Measurements from ENCODE around the gene USP1. TPM values are rescaled to one million over a fixed set of nuclear protein-coding genes. Genes with fewer than 3 reads are reported as not detected.

USP1 gene
- total and polyA plus RNA-seq, 10 of the 15 experiments (the other 5 are each of a cell fraction or from before 2014, with no cell fraction given) = 25.6 to 77.9 (median 48.1) TPM

DNA sequence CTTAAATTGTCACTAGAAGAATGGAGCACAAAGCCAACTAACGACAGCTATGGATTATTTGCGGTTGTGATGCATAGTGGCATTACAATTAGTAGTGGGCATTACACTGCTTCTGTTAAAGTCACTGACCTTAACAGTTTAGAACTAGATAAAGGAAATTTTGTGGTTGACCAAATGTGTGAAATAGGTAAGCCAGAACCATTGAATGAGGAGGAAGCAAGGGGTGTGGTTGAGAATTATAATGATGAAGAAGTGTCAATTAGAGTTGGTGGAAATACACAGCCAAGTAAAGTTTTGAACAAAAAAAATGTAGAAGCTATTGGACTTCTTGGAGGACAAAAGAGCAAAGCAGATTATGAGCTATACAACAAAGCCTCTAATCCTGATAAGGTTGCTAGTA is 13.5 kb downstream of the USP1 start (continued):
- TF ChIP-seq, protein P1, sequence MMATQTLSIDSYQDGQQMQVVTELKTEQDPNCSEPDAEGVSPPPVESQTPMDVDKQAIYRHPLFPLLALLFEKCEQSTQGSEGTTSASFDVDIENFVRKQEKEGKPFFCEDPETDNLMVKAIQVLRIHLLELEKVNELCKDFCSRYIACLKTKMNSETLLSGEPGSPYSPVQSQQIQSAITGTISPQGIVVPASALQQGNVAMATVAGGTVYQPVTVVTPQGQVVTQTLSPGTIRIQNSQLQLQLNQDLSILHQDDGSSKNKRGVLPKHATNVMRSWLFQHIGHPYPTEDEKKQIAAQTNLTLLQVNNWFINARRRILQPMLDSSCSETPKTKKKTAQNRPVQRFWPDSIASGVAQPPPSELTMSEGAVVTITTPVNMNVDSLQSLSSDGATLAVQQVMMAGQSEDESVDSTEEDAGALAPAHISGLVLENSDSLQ (IDR thresholded peaks at IDR 0.05) = peak; percentile 55; the same call in 1 of the 2 replicates
- TF ChIP-seq NFYB (IDR thresholded peaks at IDR 0.05; ENCODE audit: insufficient read depth, low read depth, low read length) (no peak), IKZF1 (conservative IDR thresholded peaks at IDR 0.05) (0 out of 2 replicates have a peak, but pooled peaks have one; percentile 22), IKZF2 (IDR thresholded peaks at IDR 0.05) (0 out of 4 replicates have a peak, but pooled peaks have one; percentile 18 to 23), CHD2 (IDR thresholded peaks at IDR 0.05; ENCODE audit: borderline replicate concordance, low read depth, low read length) (no peak), NR2F1 (conservative IDR thresholded peaks at IDR 0.05) (peak; percentile 92), MTA2 (IDR thresholded peaks at IDR 0.05; ENCODE audit: low read depth) (peak; percentile 88), ZNF217 (IDR thresholded peaks at IDR 0.05) (0 out of 2 replicates have a peak, but pooled peaks have one; percentile 59)

DNA sequence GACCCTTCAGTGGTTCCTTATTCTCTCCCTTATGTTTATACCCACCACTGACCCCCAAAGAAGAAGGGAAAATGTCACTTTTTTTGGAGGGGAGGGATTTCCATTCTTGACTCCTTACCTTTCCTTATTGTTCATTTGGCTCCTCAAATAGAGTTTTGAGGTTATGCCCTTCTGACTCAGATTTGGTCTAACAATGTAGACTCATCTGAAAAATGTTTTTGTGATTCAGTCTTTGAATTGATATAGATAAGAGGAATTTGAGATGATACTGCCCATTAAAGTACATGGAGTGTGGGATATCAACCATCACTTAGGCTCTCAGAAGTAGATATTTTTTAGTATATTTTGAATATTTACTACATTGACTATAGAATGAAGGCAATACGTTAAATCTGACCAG is 16.1 kb downstream of the USP1 start:
- CTCF ChIA-PET = no interaction called here
- in situ Hi-C loops (cut with MboI) (no loop called here), intact Hi-C loops (cut with micrococcal nuclease; ENCODE audit: unreplicated experiment) (loop anchor here (5.0 kb wide), 1 partner anchor 294 kb away; no protein-coding TSS in a partner anchor)
- no peaks in the 10 kb centered on the region; the same call in 1 of the 2 replicates for H3K79me2 ChIP-seq (ENCODE audit: control insufficient read depth, insufficient read depth, low read length)
- H3K9ac ChIP-seq (ENCODE audit: control insufficient read depth, insufficient read depth, low read length) = no peak overlapping the region
- H3K27ac ChIP-seq (ENCODE audit: control insufficient read depth, insufficient read depth) = no peak overlapping the region
- no peaks in the 10 kb centered on the region; the same call in 2 of the 3 replicates for H3K9me3 ChIP-seq (replicated peaks; ENCODE audit: control insufficient read depth, insufficient read depth, low read length)
- no peak for DNase-seq (ENCODE audit: low read depth, low spot score)
- ATAC-seq = no peak
- no peak overlapping the region for H3K4me3 ChIP-seq
- no peaks in the 10 kb centered on the region for H4K20me1 ChIP-seq (ENCODE audit: control insufficient read depth, insufficient read depth)
- no peak overlapping the region for H2AFZ ChIP-seq (ENCODE audit: control insufficient read depth, low read depth, low read length)
- peaks cover 4 to 8% of the 10 kb centered on the region in 2 experiments; a peak in 2 of 4 replicates for H3K36me3 ChIP-seq (ENCODE audit: control insufficient read depth in 2 of 2, insufficient read depth in 2 of 2, low read length in 1 of 2)
- no peak overlapping the region for H3K4me2 ChIP-seq (ENCODE audit: control insufficient read depth, insufficient read depth)
- H3K27me3 ChIP-seq (replicated peaks in 1 of 2; ENCODE audit: control insufficient read depth in 2 of 2, insufficient read depth in 2 of 2, low read length in 1 of 2) = no peaks in the 10 kb centered on the region
- FAIRE-seq = no peak
- RAD21 ChIA-PET (ENCODE audit: unreplicated experiment) = no interaction called here
- H3K4me1 ChIP-seq (ENCODE audit: control insufficient read depth, insufficient read depth, low read length) = peaks cover 7% of the 10 kb centered on the region; the same call in 1 of the 2 replicates
- WGBS (ENCODE audit: insufficient coverage, insufficient replicate concordance, low lambda C conversion rate, missing lambda C conversion rate) = 86% methylated on average over 1 of the region's 1 CpG
- SMC1A ChIA-PET (ENCODE audit: uncharacterized antibody, unreplicated experiment) = no interaction called here
- POLR2A ChIA-PET = no interaction called here
- no TSS peak for BruUV-seq (replicated peaks)
- TF ChIP-seq EGR1 (IDR thresholded peaks at IDR 0.05; ENCODE audit: borderline replicate concordance in 1 of 2, low read depth in 2 of 2, low read length in 2 of 2) = no peak
- TF ChIP-seq, protein P2, sequence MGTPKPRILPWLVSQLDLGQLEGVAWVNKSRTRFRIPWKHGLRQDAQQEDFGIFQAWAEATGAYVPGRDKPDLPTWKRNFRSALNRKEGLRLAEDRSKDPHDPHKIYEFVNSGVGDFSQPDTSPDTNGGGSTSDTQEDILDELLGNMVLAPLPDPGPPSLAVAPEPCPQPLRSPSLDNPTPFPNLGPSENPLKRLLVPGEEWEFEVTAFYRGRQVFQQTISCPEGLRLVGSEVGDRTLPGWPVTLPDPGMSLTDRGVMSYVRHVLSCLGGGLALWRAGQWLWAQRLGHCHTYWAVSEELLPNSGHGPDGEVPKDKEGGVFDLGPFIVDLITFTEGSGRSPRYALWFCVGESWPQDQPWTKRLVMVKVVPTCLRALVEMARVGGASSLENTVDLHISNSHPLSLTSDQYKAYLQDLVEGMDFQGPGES (IDR thresholded peaks at IDR 0.05) = no peak
- no peak for TF ChIP-seq KDM1A (IDR thresholded peaks at IDR 0.05; ENCODE audit: borderline replicate concordance)
- TF ChIP-seq, protein P3, sequence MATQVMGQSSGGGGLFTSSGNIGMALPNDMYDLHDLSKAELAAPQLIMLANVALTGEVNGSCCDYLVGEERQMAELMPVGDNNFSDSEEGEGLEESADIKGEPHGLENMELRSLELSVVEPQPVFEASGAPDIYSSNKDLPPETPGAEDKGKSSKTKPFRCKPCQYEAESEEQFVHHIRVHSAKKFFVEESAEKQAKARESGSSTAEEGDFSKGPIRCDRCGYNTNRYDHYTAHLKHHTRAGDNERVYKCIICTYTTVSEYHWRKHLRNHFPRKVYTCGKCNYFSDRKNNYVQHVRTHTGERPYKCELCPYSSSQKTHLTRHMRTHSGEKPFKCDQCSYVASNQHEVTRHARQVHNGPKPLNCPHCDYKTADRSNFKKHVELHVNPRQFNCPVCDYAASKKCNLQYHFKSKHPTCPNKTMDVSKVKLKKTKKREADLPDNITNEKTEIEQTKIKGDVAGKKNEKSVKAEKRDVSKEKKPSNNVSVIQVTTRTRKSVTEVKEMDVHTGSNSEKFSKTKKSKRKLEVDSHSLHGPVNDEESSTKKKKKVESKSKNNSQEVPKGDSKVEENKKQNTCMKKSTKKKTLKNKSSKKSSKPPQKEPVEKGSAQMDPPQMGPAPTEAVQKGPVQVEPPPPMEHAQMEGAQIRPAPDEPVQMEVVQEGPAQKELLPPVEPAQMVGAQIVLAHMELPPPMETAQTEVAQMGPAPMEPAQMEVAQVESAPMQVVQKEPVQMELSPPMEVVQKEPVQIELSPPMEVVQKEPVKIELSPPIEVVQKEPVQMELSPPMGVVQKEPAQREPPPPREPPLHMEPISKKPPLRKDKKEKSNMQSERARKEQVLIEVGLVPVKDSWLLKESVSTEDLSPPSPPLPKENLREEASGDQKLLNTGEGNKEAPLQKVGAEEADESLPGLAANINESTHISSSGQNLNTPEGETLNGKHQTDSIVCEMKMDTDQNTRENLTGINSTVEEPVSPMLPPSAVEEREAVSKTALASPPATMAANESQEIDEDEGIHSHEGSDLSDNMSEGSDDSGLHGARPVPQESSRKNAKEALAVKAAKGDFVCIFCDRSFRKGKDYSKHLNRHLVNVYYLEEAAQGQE (IDR thresholded peaks at IDR 0.05; ENCODE audit: low read depth, low read length) = no peak
- TF ChIP-seq BMI1 (IDR thresholded peaks at IDR 0.05; ENCODE audit: borderline replicate concordance) = no peak
- no peak for TF ChIP-seq SMARCA5 (IDR thresholded peaks at IDR 0.05)
- TF ChIP-seq EP300 (IDR thresholded peaks at IDR 0.05; ENCODE audit: borderline replicate concordance in 1 of 2, control insufficient read depth in 1 of 2, low read depth in 2 of 2, low read length in 2 of 2) = no peak
